ENCODE results near the gene SLC32A1.

Gene SLC32A1

DNA sequence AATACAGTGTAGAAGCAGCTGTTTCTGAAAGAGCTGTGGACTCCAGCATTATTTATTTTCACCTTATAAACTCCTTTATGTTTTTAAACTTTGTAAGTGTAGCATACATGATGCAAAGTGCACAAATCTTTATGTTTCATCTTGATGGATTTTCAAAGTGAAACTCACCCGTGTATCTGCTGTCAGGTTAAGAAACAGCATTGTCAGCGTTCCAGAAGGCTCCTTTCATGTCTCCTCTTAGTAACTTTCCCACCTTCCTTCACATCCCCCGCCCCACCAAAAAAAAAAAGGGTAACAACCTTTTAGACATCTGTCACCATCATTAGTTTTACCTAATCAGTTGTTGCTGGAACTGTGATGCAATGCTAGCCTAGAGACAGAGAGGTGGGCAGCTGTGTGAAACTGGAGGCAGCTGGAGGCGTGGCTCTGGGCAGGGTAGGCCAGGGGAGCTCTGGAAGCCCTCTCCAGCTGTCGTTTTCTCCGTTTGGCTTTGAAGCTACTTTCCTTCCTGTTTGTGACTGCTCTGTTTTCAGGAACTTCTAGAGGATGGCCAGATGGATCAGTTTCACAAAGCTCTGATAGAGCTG, 31.1 kb downstream of the SLC32A1 start:
- DNase-seq = no peak

DNA sequence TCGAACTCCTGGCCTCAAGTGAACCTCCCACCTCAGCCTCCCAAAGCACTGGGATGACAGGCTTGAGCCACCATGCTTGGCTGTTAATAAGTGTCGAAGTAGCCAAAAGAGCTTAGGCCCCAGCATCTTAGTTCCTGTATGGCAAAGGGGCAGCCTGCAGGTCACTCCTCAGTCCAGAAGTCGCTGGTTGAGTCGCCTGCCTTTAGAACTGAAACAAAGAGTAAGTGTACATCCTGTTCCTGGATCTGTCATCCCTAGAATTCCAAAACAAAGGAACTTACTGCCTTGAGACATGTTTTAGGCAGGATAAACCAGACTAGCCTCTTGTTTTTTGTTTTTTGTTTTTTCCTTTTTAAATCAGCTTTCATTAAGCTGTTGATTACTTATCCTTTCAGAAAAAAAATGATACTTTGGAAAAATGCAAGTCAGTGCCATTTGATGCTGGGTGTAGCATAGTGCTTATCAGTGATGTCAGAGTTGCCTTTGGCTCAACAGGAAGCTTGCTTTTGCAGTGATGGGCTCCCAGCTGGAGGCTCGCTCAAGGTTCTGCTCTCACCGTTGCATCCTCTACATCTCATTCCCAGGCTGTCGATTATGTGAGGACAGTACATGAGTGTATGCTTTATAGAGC, 33.0 kb downstream of the SLC32A1 start:
- DNase-seq = no peak

DNA sequence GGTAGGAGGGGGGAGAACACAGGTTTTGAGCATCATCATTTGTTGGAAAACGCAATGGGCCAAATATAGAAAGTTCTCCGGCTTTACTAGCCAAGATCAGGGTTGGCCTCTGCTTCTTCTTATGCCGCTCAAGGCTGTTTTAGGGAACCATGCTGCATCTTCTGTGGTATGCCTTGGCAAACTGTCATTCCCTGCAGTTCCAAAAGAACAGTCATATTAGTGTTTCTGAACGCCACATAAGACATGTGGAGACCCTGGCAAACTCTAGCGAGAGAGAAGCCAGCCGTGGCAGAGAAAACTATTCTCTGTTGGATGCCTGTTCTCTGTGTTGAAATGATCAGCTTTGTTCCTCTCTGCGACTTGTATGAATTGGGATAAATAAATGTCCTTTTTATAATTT, 34.8 kb downstream of the SLC32A1 start:
- no peak for DNase-seq

DNA sequence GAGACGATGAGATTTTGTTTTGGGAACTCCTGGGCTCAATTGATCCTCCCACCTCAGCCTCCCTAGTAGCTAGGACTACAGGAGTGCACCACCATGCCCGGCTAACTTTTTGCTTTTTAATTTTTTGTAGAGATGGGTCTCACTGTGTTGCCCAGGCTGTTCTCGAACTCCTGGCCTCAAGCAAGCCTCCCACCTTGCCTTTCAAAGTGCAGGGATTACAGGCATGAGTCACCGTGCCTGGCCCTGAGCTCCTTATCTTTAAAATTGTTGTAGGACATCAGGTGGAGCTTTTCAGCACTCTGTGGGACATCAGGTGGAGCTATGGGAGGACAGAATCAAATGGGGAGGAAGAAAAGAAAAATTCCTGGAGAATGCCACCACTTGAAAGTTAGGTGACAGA, 36.7 kb downstream of the SLC32A1 start:
- no peak for DNase-seq

DNA sequence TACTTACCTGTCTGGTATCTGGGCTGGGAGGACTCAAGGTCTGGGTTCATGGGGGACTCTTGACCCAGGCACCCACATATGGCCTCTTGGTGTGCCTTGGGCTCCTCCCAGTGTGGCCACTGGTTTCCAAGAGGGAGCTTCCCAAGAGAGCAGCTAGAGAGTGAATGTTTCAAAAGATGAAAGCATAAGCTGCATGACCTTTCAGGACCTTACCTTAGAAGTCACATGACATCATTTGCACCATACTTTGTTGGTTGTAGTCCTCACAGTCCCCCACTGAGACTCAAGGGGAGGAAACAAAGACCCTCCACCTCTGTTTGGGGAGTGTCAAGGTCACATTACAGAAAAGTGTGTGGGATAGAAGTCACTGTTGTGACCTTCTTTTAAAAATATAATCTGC, 37.9 kb downstream of the SLC32A1 start:
- DNase-seq = no peak

DNA sequence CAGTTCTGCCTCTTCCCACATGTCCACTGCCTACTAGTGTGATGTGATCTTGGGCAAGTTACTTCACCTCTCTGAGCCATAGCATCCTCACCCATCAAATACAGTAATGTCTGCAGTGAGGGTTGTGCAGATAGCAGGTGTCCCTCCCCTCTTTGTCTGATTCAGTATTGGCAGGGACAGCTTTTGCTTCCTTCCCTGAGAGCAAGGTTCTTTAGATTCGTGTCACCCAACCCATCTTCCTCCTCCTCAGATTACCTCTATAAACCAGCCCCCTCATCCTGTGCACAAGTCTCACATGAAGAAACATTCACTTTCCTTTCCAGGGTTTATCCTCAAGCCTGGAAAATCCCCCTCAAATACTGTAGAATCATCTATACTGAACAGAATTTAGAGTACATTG, 39.3 kb downstream of the SLC32A1 start:
- DNase-seq = no peak

DNA sequence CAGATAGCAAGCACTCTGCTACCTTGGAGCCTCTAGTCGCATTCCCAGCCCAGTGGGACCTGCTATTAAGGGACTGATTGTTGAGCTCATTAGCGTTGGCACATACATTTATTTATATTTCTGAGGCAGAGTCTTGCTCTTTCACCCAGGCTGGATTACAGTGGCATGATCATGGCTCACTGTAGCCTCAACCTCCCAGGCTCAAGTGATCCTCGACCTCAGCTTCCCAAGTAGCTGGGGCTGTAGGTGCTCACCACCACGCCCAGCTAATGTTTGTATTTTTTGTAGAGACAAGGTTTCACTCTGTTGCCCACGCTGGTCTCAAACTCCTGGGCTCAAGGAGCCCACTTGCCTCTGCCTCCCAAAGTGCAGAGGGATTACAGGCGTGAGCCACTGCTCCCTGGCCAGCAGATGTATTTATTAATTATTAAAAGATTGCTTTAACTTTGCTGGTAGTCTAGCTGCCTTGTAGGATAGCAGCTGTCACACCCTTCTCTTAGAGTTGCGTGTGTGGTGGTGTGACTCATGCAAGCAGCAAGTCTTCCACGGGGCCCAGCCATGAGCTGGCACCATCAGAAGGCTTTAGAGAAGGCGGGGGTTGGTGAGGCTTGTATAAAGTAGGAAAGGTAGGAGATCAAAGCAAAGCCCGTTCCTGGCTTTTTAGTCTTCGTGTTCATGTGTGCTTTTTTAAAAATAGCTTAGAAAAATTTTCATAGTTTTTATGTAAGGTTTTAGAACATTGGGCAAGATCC, 40.5 kb downstream of the SLC32A1 start:
- no peak for DNase-seq

DNA sequence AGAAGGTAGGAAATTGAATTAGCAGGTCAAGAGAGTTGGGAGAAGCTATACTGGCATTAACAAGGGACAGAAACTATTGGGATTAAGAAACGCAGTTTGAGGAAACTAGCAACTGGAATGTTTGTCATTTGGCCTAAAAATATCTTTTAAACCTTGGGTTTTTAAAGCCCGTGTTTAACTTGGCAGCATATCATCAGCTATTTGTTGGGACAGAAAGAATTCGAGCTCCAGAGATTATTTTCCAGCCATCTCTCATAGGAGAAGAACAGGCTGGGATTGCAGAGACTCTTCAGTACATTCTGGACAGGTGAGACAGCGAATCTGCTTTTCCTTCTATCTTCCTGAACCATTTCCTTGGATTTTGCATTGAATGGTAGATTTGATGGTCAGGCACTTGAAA, 41.8 kb downstream of the SLC32A1 start:
- no peak for DNase-seq

DNA sequence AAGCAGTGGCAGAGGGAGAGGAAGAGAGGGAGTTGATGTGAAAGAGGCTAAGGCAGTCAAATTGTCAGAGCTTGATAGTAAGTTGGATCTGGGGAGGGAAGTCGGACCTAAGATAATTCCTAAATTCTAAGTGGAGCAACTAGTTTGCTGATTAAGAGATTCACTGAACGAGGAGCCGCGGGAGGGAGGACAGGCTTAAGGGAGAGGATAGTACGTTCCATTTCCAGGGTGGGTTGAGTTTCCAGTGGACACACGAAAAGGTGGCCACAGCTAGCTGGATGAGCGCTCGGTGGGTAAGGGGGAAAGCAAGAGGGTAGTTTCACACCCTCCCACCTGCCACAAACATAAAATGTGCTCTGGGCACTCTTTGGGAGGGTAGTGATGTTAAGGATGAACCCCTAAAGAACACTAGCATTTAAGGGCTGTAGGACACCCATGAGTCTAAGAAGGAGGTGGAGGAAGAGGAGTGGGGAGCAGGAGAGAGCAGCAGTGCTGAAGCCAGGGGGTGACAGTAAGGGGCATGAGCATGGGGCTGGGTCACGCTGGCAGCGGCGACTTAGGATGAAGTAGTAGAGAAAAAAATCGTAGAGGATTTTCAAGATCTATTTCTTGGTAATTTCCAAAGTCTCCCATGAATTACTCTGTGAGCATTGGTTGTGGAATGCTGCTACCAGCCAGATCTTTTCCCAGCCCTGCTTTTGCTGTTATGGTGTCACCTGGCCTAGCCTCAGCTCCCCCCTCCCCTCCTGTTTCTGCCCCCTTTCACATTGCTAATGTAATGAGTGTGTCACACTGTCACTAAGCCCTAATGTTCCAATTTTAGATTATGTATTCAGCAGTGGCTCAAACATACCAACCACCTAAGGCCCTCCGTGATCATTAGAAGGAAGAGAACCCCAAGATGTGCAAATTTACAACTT, 45.4 kb downstream of the SLC32A1 start:
- no peak for DNase-seq

DNA sequence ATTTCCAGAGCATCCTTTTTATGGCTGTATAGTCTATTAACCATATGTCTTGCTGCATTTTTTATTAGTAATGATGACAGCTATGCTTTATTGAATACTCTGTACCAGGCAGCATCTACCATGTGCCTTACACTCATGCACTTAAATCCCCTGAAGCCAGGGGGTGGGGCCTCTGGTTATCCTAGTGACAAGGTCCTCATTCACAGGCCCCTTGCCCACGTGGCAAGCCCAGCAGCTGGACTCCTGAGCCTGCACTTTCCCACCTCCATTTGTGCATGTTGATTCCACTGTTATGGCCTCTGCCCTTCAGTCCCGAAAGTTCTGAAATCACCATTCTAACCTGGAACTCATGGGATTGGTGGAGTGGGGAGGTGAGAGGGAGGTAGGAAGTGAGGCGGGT, 46.3 kb downstream of the SLC32A1 start:
- DNase-seq = no peak

DNA sequence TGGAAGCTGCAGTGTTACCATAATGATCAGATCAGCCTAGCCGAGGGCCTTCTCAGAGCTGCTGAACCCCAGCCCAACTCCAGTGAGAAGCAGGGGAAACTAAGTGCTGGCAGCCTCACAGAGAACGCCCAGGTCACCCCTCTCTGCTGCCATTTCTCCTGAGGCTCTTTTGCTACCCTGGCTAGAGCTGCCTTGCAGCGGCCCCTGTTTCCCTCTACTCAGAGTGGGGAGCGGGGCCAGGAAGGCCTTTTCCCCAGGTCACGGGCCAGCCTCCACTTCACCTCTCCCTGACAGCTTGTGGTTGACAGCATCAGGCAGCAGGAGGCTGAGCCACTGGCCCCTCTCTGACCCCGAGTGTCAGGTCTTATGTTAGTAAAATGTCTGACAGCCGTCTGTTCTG, 46.7 kb downstream of the SLC32A1 start:
- no peak for DNase-seq

DNA sequence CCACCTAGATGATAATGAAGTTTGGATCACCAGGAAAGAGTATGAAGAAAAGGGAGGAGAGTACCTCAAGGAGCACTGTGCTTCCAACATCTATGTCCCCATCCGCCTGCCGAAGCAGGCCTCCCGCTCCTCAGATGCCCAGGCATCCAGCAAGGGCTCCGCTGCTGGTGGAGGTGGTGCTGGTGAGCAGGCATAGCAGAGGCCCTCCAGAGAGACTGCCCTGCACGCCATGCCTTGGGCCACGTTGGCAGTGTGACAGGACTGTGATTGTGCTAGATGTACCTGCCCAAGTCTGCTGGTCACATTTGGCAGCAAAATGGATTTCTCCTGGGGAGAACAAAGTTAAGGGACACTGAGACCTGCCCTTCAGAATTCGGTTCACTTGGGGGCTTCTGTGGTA, 47.3 kb downstream of the SLC32A1 start:
- no peak for DNase-seq

DNA sequence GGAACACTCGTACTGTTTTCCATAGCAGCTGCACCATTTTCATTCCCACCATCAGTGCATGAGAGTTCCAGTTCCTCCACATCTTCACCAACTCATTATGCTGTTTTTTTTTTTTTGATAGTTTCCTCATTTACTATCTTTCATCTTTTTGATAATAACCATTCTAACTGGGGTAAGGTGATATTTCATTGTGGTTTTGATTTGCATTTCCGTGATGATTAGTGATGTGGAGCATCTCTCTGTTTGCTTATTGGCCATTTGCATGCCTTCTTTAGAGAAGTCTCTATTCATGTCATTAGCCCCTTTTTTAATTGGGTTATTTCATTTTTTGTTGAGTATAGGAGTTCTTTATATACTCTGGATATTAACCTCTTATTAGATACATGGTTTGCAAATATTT, 49.9 kb downstream of the SLC32A1 start:
- DNase-seq = no peak

DNA sequence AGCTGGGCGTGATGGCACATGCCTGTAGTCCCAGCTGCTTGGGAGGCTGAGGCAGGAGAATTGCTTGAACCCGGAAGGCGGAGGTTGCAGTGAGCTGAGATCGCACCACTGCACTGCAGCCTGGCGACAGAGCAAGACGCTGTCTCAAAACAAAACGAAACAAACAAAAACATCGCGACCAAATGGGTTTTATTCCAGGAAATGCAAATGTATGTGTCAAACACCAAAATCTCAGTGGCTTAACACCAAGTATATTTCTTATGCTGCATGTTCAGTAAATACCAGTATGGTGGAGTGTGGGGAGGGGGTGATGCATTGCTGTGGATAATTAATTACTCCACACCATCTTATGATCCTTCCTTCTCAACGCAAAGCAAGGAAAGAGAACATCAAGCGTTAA, 52.1 kb downstream of the SLC32A1 start:
- no peak for DNase-seq
